Astrocyte (in vitro differentiated cells and primary cell): ENCODE measurements around the gene BAG5.

ENCODE experiments used
- EZH2 ChIP-seq: IDR thresholded peaks from 2 replicates; pipeline ENCODE4 v1.6.1; 2012; ENCODE audit warnings: mild to moderate bottlenecking, low read length, inconsistent platforms; ENCODE audit not compliant: insufficient read depth
- TF ChIP-seq, protein P1 (sequence below): IDR thresholded peaks from 2 replicates; pipeline ENCODE4 v1.5.1; 2011; ENCODE audit warnings: low read depth, mild to moderate bottlenecking, inconsistent platforms, low read length, moderate library complexity; ENCODE audit not compliant: insufficient read depth

DNA sequence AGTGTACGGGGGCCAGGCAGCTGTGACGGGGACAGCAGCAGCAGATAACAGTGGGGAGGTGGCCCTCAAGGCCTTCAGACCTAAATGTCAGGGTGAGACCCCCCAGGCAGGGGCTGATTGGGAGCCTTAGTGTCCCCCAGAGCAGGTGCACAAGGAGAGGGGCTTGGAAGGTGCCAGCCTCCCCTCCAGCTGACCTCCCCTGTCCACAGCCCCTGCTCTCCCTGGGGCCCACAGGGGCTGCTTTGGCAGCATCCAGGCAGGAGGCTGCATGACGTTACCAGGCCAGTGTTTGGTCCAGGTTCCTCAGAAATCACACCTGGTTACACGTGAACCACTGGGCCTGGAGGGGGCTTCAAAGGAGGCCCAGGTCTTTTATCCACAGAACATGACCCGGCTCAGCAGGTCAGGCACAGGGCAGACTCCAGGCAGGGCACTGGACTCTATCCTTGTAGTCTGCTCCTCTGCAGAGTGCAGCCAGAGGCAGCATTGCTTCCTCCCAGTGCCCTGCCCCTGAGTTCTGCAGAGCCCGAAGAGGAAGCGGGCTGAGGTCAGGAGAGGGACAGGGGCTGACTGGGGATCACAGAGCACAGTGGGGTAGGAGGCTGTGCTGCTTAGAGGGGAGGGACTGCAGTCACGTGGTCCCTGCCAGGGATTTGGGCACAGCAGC is 36.1 kb downstream of the BAG5 start:
- TF ChIP-seq, protein P1, sequence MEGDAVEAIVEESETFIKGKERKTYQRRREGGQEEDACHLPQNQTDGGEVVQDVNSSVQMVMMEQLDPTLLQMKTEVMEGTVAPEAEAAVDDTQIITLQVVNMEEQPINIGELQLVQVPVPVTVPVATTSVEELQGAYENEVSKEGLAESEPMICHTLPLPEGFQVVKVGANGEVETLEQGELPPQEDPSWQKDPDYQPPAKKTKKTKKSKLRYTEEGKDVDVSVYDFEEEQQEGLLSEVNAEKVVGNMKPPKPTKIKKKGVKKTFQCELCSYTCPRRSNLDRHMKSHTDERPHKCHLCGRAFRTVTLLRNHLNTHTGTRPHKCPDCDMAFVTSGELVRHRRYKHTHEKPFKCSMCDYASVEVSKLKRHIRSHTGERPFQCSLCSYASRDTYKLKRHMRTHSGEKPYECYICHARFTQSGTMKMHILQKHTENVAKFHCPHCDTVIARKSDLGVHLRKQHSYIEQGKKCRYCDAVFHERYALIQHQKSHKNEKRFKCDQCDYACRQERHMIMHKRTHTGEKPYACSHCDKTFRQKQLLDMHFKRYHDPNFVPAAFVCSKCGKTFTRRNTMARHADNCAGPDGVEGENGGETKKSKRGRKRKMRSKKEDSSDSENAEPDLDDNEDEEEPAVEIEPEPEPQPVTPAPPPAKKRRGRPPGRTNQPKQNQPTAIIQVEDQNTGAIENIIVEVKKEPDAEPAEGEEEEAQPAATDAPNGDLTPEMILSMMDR, result no peak
- TF ChIP-seq EZH2, result no peak
